T-helper 1 cell treated with Interleukin-12 subunit alpha and Interleukin-12 subunit beta and Interleukin-4 antibody, amounts not matched to agents 30 μg/mL and 1 μg/mL, for 36 hours (primary cell): ENCODE results near the gene CHIC2.

Source experiments
- H3K27ac Mint-ChIP-seq: one replicate; pipeline ENCODE4 v1.8.0; 2021; ENCODE audit warnings: mild to moderate bottlenecking, mixed read lengths
- H3K27me3 Mint-ChIP-seq: one replicate; pipeline ENCODE4 v1.8.0; 2021; ENCODE audit warnings: low read depth, mixed read lengths
- H3K36me3 Mint-ChIP-seq: one replicate; pipeline ENCODE4 v1.8.0; 2021; ENCODE audit warnings: low read depth, mixed read lengths
- H3K4me1 Mint-ChIP-seq: one replicate; pipeline ENCODE4 v1.8.0; 2021; ENCODE audit warnings: low read depth, mixed read lengths
- H3K4me3 Mint-ChIP-seq: one replicate; pipeline ENCODE4 v1.8.0; 2021; ENCODE audit warnings: mild to moderate bottlenecking, moderate library complexity, mixed read lengths
- H3K9me3 Mint-ChIP-seq: one replicate; pipeline ENCODE4 v1.8.0; 2021; ENCODE audit warnings: mixed read lengths

Gene CHIC2

GRCh38 chr4:53986062-53986461, 78.3 kb downstream of the CHIC2 start:
- Mint-ChIP-seq H3K4me3 (no peak overlapping the region), H3K9me3 (no peaks in the 10 kb centered on the region), H3K27ac (no peak overlapping the region), H3K4me1 (no peaks in the 10 kb centered on the region), H3K36me3 (no peaks in the 10 kb centered on the region), H3K27me3 (peaks cover 6% of the 10 kb centered on the region)

- no peak overlapping the region for H3K27ac Mint-ChIP-seq
- H3K4me1 Mint-ChIP-seq, result no peaks in the 10 kb centered on the region
- H3K36me3 Mint-ChIP-seq, result no peaks in the 10 kb centered on the region
- no peaks in the 10 kb centered on the region for H3K9me3 Mint-ChIP-seq
- no peak overlapping the region for H3K4me3 Mint-ChIP-seq
- H3K27me3 Mint-ChIP-seq, result peaks cover 6% of the 10 kb centered on the region
These were observed 82.8 kb downstream of the CHIC2 start for GRCh38 chr4:53981567-53981966.

GRCh38 chr4:53981066-53981465, 83.3 kb downstream of the CHIC2 start:
- Mint-ChIP-seq H3K4me3 (no peak overlapping the region), H3K9me3 (no peaks in the 10 kb centered on the region), H3K27ac (no peak overlapping the region), H3K4me1 (no peaks in the 10 kb centered on the region), H3K36me3 (no peaks in the 10 kb centered on the region), H3K27me3 (peaks cover 6% of the 10 kb centered on the region)

GRCh38 chr4:53974561-53974960, 89.8 kb downstream of the CHIC2 start:
- Mint-ChIP-seq H3K27me3 (peaks cover 5% of the 10 kb centered on the region), H3K4me3 (no peak overlapping the region), H3K27ac (no peak overlapping the region), H3K4me1 (no peaks in the 10 kb centered on the region), H3K9me3 (no peaks in the 10 kb centered on the region), H3K36me3 (no peaks in the 10 kb centered on the region)

- Mint-ChIP-seq H3K4me3 (no peak overlapping the region), H3K27ac (no peak overlapping the region), H3K36me3 (no peaks in the 10 kb centered on the region), H3K4me1 (no peaks in the 10 kb centered on the region), H3K27me3 (peaks cover 5% of the 10 kb centered on the region), H3K9me3 (no peaks in the 10 kb centered on the region)
These were observed 96.4 kb downstream of the CHIC2 start for GRCh38 chr4:53967986-53968385.

- H3K27ac Mint-ChIP-seq, result no peak overlapping the region
- H3K36me3 Mint-ChIP-seq, result no peaks in the 10 kb centered on the region
- H3K4me1 Mint-ChIP-seq, result no peaks in the 10 kb centered on the region
- H3K4me3 Mint-ChIP-seq, result no peak overlapping the region
- H3K27me3 Mint-ChIP-seq, result no peaks in the 10 kb centered on the region
- no peaks in the 10 kb centered on the region for H3K9me3 Mint-ChIP-seq
These were observed 100.6 kb downstream of the CHIC2 start for GRCh38 chr4:53963781-53964180.

- no peak overlapping the region for H3K4me3 Mint-ChIP-seq
- H3K27me3 Mint-ChIP-seq, result no peaks in the 10 kb centered on the region
- no peaks in the 10 kb centered on the region for H3K9me3 Mint-ChIP-seq
- H3K4me1 Mint-ChIP-seq, result no peaks in the 10 kb centered on the region
- no peak overlapping the region for H3K27ac Mint-ChIP-seq
- H3K36me3 Mint-ChIP-seq, result no peaks in the 10 kb centered on the region
These were observed 101.1 kb downstream of the CHIC2 start for GRCh38 chr4:53963336-53963735.

GRCh38 chr4:53962516-53963225, 101.7 kb downstream of the CHIC2 start:
- Mint-ChIP-seq H3K27ac (no peak overlapping the region), H3K9me3 (no peaks in the 10 kb centered on the region), H3K36me3 (no peaks in the 10 kb centered on the region), H3K4me3 (no peak overlapping the region), H3K27me3 (no peaks in the 10 kb centered on the region), H3K4me1 (no peaks in the 10 kb centered on the region)

GRCh38 chr4:53961351-53961750, 103.1 kb downstream of the CHIC2 start:
- Mint-ChIP-seq H3K9me3 (no peaks in the 10 kb centered on the region), H3K4me3 (no peak overlapping the region), H3K36me3 (no peaks in the 10 kb centered on the region), H3K4me1 (no peaks in the 10 kb centered on the region), H3K27ac (no peak overlapping the region), H3K27me3 (no peaks in the 10 kb centered on the region)

GRCh38 chr4:53960843-53961242, 103.6 kb downstream of the CHIC2 start:
- H3K27ac Mint-ChIP-seq, result no peak overlapping the region
- H3K4me3 Mint-ChIP-seq, result no peak overlapping the region
- H3K36me3 Mint-ChIP-seq, result no peaks in the 10 kb centered on the region
- no peaks in the 10 kb centered on the region for H3K4me1 Mint-ChIP-seq
- no peaks in the 10 kb centered on the region for H3K27me3 Mint-ChIP-seq
- no peaks in the 10 kb centered on the region for H3K9me3 Mint-ChIP-seq
